Measurements from ENCODE around the gene GRHPR.
A peak's percentile ranks its signal among the peaks of the same experiment; 100 is the strongest.
"Not testable (repeated sequence)": the region's sequence is repeated elsewhere in the genome, so short reads cannot be mapped to it uniquely, and the experiment has no call there.

GRHPR gene

GRCh38 chr9:37421914-37422288 is 595 bp upstream of the GRHPR start:
- peak; percentile 52 for DNase-seq (ENCODE audit: low spot score)

- no peak for DNase-seq (ENCODE audit: low spot score)
Observed at GRCh38 chr9:37423508-37423907, 1.0 kb downstream of the GRHPR start.

GRCh38 chr9:37424204-37424685 is 1.7 kb downstream of the GRHPR start:
- no peak for DNase-seq (ENCODE audit: low spot score)

GRCh38 chr9:37424686-37425297 is 2.3 kb downstream of the GRHPR start:
- DNase-seq (ENCODE audit: low spot score), result no peak

DNA sequence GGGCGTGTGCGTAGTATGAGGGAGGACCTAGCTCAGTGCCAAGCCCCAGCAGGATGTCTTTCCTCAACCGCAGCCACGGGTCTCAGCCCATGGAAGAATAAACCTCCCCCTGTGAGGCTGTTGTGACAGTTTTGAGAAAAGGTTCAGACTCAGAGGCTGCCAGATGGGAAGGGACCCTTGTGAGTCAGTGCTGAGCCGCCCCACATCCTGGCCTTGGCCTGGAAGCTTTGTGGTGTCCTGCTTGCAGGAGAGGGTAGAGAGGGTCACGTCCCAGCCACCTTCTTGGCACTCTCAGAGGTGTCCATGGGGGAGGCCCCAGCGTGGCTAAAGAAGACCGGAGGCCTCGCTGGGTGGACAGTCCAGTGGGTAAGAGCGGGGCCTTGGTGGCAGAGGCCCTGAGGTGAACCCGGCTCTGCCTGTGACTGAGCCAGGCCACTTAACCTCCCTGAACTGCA is 2.8 kb downstream of the GRHPR start:
- no peak for DNase-seq (ENCODE audit: low spot score)

DNA sequence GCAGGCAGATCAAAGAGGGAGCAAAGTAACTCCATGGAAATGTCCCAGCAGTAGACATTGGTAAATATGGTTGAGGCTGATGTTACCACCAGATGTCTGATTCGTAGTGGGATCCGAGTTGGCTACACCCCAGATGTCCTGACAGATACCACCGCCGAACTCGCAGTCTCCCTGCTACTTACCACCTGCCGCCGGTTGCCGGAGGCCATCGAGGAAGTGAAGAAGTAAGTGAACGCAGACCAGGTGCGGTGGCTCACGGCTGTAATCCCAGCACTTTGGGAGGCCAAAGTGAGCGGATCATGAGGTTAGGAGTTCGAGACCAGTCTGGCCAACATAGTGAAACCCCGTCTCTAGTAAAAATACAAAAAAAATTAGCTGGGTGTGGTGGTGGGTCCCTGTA is 3.9 kb downstream of the GRHPR start:
- not testable (repeated sequence) for DNase-seq (ENCODE audit: low spot score)

DNA sequence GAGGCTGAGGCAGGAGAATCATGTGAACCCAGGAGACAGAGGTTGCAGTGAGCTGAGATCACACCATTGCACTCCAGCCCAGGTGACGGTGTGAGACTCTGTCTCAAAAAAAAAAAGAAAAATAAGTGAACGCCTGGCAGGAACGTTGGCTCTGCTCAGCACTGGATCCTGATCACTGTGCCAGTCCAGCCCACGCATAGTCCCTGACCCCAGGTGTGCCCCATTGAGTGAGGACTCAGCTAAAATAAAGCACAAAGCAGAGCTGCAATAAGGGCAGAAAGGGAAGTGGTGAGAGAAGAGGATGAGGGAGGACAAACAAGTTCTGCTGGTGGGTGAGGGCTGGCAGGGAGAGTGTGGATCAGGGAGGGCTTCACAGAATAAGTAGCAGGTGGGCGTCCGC is 4.3 kb downstream of the GRHPR start:
- no peak for DNase-seq (ENCODE audit: low spot score)

- no peak for DNase-seq (ENCODE audit: low spot score)
Observed at GRCh38 chr9:37428345-37428744, 5.8 kb downstream of the GRHPR start.

GRCh38 chr9:37429441-37430285 is 7.2 kb downstream of the GRHPR start:
- no peak for DNase-seq (ENCODE audit: low spot score)

DNA sequence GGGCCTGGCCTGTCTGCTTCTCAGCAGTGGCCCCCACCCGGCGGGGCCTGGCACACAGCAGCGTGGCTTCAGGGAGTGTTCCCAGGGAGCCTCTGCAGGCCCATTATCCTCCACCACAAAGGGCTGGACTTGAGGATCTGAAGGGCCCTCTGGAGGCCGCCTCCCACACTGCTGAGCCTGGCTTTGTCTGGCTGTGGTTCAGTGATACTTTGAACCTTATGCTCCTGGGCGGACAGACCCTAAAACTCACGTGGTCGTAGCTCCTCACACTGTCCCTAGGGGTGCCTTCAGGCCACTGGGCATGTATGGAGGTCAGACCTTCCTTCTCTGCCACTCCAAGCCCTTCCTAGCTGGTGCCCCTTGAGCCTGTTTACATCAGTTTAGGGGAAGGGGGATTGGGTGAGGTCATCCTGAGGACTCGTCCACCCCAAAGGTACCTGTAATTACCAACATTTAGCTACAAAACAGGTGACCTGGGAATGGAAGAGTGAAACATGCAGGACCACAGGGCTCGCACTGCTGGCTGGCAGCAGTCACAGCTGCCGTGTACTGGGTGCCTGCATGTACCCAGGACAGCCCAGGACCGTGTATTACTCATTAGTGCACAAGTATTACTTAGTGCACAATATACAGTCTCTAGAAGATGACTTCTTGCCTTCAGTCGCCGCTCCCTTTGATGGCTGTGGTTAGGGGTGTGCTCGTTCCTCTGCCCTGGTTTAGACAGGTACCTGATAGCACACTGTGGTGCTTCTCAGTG is 8.5 kb downstream of the GRHPR start:
- DNase-seq (ENCODE audit: low spot score), result peak; percentile 64

DNA sequence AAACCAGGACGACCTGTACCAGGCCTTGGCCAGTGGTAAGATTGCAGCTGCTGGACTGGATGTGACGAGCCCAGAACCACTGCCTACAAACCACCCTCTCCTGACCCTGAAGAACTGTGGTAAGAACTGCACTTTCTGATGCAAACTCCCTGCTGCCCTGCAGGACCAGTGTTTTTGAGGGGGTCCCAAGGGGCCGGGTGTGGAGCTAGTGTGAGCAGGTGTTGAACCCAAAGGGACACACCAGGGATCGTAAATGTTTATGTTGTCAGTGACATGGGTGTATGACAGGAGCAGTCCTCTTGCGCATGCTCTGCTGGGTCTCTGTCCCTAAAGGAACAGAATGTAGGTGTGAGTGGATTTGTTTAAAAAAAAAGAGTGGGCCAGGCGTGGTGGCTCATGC is 9.5 kb downstream of the GRHPR start:
- DNase-seq (ENCODE audit: low spot score), result no peak

GRCh38 chr9:37433867-37434371 is 11.4 kb downstream of the GRHPR start:
- peak; percentile 71 for DNase-seq (ENCODE audit: low spot score)

DNA sequence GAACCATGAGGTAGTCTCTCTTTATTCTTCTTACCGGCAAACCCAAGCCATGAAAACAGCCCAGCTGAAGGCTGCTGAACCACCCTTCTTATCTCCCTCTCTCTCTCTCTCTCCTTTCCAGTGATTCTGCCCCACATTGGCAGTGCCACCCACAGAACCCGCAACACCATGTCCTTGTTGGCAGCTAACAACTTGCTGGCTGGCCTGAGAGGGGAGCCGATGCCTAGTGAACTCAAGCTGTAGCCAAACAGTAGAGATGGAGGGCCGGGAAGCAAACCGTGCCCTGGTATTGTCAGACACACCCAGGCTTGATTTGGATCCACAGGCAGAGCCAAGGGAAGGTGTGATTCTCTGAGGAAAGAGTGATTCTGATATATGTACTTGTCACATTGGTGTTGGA is 14.0 kb downstream of the GRHPR start:
- DNase-seq (ENCODE audit: low spot score), result no peak

DNA sequence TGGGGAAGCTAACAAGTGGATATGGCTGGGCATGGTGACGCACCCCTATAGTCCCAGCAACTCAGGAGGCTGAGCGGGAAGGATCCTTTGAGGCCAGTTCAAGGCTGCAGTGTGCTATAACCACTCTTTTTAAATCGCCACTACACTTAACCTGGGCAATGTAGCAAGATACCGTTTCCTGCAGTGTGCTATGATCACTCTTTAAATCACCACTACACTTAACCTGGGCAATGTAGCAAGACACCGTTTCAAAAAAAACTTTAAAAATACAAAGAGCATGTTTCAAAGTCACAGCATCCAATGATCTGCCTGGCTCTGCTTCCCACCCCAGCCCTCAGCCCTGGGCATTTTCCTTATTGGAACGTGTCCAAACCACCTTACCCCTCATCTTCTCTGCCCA is 14.5 kb downstream of the GRHPR start:
- no peak for DNase-seq (ENCODE audit: low spot score)

DNA sequence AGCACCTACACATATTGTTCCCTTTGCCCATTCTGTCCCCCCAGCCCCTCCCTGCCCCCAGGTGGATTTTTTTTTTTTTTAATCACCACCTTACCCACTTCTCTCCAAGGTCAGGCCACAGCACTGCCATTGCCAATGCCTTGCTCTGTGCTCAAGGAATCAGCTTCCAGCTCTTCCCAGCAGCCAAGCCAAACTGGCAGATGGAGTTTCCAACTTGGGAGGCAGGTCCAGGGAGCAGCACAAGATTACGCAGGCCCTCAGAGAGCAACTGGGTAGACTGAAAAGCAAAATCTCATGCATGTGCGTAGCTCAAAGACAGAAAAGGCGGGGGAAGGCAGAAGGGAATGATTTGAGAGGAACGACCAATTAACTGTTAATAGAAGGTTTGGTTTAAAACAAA is 15.1 kb downstream of the GRHPR start:
- no peak for DNase-seq (ENCODE audit: low spot score)

DNA sequence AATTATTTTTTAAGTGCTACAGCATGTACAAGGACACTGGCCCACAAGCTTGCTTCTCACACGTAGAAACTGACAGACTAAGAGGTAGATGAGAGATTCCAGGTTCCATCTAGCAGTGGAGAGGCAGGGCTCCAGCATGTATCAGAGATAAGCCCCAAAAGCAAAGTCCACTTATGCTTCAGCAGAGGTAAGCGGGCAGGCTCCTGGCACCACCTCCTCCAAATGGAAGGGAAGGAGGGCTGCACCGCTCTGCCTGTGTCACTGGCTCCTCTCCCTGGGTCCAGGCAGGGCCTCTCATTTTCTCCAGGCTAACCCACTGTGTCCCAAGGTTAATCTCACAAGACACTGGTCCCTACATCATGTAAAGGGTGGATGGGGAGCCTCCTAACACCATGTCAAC is 15.9 kb downstream of the GRHPR start:
- no peak for DNase-seq (ENCODE audit: low spot score)

GRCh38 chr9:37441776-37442370 is 19.4 kb downstream of the GRHPR start:
- DNase-seq (ENCODE audit: low spot score), result no peak

DNA sequence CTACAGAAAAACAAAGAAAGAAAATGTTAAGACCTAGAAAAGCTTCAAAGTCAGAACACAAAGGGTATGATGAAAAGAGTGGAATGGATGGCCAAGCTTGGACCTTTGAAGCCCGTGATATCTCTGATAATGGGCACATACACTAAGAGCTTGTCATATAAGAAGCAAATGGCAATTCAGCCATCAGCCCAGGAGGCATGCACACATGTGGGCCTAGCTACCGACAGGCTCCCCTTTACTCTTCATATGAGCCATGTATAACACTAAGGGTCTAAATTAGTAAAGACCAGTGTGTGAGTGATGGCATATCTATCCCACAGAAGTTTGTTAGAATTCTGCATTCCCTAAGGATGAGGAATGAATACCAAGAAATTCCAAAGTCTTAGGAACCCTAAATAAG is 20.1 kb downstream of the GRHPR start:
- no peak for DNase-seq (ENCODE audit: low spot score)

- DNase-seq (ENCODE audit: low spot score), result no peak
Observed at GRCh38 chr9:37443566-37443965, 21.1 kb downstream of the GRHPR start.

DNA sequence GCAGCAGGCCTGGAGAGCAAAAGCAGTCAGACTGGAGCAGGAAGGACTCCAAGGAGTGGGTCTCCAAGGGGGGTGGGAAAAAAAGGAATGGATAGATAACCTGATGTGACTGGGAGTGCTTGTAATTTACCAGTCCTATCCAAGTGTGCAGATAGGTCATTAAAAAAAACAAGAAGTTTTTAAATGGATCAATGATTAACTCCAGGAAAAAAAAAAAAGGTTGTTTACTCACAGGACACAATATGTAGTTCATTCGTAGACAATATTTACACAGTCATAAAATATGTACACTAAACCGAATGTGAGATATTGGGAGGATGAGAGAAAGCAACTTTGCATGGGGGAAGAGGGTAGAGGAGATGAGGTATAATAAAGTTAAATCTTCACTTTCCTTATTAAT is 22.4 kb downstream of the GRHPR start:
- no peak for DNase-seq (ENCODE audit: low spot score)

DNA sequence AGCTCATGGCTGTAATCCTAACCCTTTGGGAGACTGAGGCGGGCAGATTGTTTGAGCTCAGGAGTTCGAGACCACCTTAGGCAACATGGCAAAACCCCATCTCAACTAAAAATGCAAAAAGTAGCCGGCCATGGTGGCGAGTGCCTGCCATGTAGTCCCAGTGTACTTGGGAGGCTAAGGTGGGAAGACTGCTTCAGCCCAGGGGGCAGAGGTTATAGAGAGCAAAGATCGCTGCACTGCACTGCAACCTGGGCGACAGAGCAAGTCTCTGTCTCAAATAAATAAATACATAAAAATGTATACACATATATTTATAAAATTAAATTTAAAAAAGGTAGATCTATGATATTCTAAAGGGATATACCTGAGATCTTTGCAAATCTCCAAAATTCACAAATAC is 23.3 kb downstream of the GRHPR start:
- no peak for DNase-seq (ENCODE audit: low spot score)

DNA sequence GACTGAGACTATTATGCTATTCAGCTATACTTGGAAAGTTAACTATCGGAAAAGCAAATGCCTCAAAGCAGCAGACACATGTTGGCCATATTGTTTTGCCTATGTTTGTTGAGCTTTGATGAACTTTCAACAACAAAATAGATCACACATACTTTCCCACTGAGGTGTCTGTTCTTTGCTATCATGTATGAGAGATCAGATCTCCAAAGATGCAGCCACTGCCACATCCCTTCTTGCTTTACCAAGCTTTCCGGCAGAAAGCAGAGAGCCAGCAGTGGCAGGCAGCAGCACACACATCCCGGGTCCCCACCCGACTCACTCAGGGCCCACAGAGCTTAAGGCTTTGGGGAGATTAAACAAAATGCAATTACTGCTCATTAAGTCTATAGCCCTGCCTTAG is 23.9 kb downstream of the GRHPR start:
- no peak for DNase-seq (ENCODE audit: low spot score)

All from iPS-NIHi11 (cell line).